GM12878 (cell line): ENCODE measurements around the gene HSF2BP. TPM values are rescaled to one million over a fixed set of nuclear protein-coding genes. Genes with fewer than 3 reads are reported as not detected.

Experiments used
- BCLAF1 ChIP-seq: fragments of 450-650 bp; IDR thresholded peaks from 2 replicates; pipeline ENCODE4 v1.6.1; 2017; ENCODE audit warnings: antibody characterized with exemption, mild to moderate bottlenecking, moderate library complexity
- BMI1 ChIP-seq: fragments of 450-650 bp; IDR thresholded peaks from 2 replicates; pipeline ENCODE4 v1.6.1; 2016; ENCODE audit warnings: mild to moderate bottlenecking, moderate library complexity, borderline replicate concordance
- CREM ChIP-seq: IDR thresholded peaks from 2 replicates; pipeline ENCODE4 v1.6.1; 2014; ENCODE audit warnings: antibody characterized with exemption, low read depth
- FOXM1 ChIP-seq: IDR thresholded peaks from 2 replicates; pipeline ENCODE4 v1.6.1; 2012; ENCODE audit warnings: low read depth, mild to moderate bottlenecking, inconsistent platforms, low read length, moderate library complexity
- GABPA ChIP-seq: IDR thresholded peaks from 2 replicates; pipeline ENCODE4 v1.6.1; 2014; ENCODE audit warnings: antibody characterized with exemption, low read depth, mild to moderate bottlenecking, inconsistent platforms
- GATAD2B ChIP-seq: fragments of 450-650 bp; conservative IDR thresholded peaks from 2 replicates; pipeline ENCODE4 v1.6.1; 2017; ENCODE audit warnings: low read depth, mild to moderate bottlenecking, moderate library complexity
- HCFC1 ChIP-seq: fragments of 150-350 bp; IDR thresholded peaks from 2 replicates; pipeline ENCODE4 v1.6.1; 2014; ENCODE audit warnings: low read length
- HDGF ChIP-seq: fragments of 450-650 bp; IDR thresholded peaks from 2 replicates; pipeline ENCODE4 v1.6.1; 2016; ENCODE audit warnings: antibody characterized with exemption
- IKZF1 ChIP-seq: fragments of 450-650 bp; conservative IDR thresholded peaks from 2 replicates; pipeline ENCODE4 v1.6.1; 2017; ENCODE audit warnings: antibody characterized with exemption, mild to moderate bottlenecking
- KAT2A ChIP-seq: conservative IDR thresholded peaks from 2 replicates; pipeline ENCODE4 v1.6.1; 2011; ENCODE audit warnings: low read depth, low read length; ENCODE audit not compliant: control insufficient read depth
- MTA2 ChIP-seq: fragments of 450-650 bp; IDR thresholded peaks from 2 replicates; pipeline ENCODE4 v1.6.1; 2016; ENCODE audit warnings: low read depth, mild to moderate bottlenecking, moderate library complexity
- MTA3 ChIP-seq: IDR thresholded peaks from 2 replicates; pipeline ENCODE4 v1.6.1; 2012; ENCODE audit warnings: low read length, inconsistent platforms, borderline replicate concordance
- NR2C1 ChIP-seq: fragments of 450-650 bp; IDR thresholded peaks from 2 replicates; pipeline ENCODE4 v1.6.1; 2017; ENCODE audit warnings: antibody characterized with exemption, mild to moderate bottlenecking, moderate library complexity
- RAD51 ChIP-seq: fragments of 450-650 bp; IDR thresholded peaks from 2 replicates; pipeline ENCODE4 v1.6.1; 2016; ENCODE audit warnings: moderate library complexity, mild to moderate bottlenecking, inconsistent platforms
- REST ChIP-seq: IDR thresholded peaks from 2 replicates; pipeline ENCODE4 v1.6.1; 2012; ENCODE audit warnings: mild to moderate bottlenecking, low read depth, low read length
- SMC3 ChIP-seq: IDR thresholded peaks from 2 replicates; pipeline ENCODE4 v1.6.1; 2011; ENCODE audit warnings: low read length, improper control_type of control experiment, borderline replicate concordance
- STAT3 ChIP-seq: IDR thresholded peaks from 2 replicates; pipeline ENCODE4 v1.6.1; 2011; ENCODE audit warnings: low read depth, low read length, improper control_type of control experiment
- YY1 ChIP-seq: IDR thresholded peaks from 2 replicates; pipeline ENCODE4 v1.6.1; 2011; ENCODE audit warnings: low read depth, mild to moderate bottlenecking, low read length
- ZSCAN29 ChIP-seq: fragments of 450-650 bp; IDR thresholded peaks from 2 replicates; pipeline ENCODE4 v1.6.1; 2017; ENCODE audit warnings: mild to moderate bottlenecking, moderate library complexity
- polyA plus RNA-seq, 11 experiments: library from polyadenylated mRNA; depleted of rRNA in 4 of 11; unstranded in 6 of 11; stranded (reverse) in 5 of 11; fragments of >200 nt; fragmentation: Nextera tagmentation in 4 of 11; fragmentation: Illumina TruSeq in 1 of 11; extraction: Ambion mirVana in 4 of 11; extraction: Trizol in 1 of 11; gene quantifications; 1 replicate in 1 of 11; 2 replicates in 10 of 11; pipeline versions ENCODE4 v1.2.1 to v1.2.3, GENCODE V29; 2011 to 2016; ENCODE audit warnings: inconsistent platforms in 2 of 11, missing spikeins in 2 of 11, low read depth in 1 of 11
- total RNA-seq, 4 experiments: library from RNA; depleted of rRNA in 3 of 4; stranded (reverse); fragments of >200 nt in 3 of 4; fragmentation: Illumina TruSeq in 1 of 4; extraction: Trizol in 1 of 4; gene quantifications; 2 replicates each; pipeline versions ENCODE4 v1.2.1 to v1.2.3, GENCODE V29; 2013 to 2021
- TF ChIP-seq, protein P1 (sequence below): IDR thresholded peaks from 2 replicates; pipeline ENCODE4 v1.6.1; 2012; ENCODE audit warnings: improper control_type of control experiment, low read depth, low read length; ENCODE audit not compliant: insufficient replicate concordance

HSF2BP gene
- total and polyA plus RNA-seq, 10 of the 15 experiments (the other 5 are each of a cell fraction or from before 2014, with no cell fraction given): 0.07 to 0.81 (median 0.35) TPM

DNA sequence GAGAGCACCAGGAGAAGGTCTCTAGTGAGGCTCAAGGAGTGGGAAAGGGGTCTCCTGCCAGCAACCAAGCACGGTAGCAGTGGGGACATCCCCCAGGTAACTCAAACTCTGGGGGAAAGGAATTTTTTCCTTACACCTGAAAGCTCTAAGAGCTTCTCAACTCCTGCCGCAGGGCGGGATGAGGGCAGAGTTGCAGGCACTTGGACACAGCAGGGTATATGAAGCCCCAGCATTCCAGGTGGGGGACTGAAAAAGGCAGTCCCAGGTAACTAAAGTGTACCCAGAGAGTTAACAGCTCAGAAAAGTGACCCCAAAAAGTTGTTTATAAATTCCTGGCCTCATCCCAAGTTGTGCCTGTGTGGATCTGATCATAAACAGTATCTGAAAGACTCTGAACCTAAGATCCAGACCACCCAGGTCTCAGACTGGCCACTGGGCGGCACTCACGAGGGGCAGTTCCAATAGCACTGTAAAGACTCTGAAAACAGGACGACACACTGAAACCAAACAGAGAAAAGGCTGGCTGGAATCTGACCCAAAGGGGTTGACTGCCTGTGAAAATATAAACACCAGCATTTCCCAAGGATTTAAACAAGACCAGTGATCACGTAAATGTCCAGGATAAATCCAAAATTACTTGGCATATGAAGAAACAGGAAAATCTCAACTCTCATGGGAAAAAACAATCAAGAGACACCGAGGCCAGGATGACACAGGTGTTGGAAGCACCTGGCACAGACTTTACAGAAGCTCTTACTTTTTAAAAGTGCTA is 47.5 kb downstream of the HSF2BP start (continued):
- TF ChIP-seq REST: no peak
- no peak for TF ChIP-seq MTA2
- no peak for TF ChIP-seq MTA3
- no peak for TF ChIP-seq RAD51
- no peak for TF ChIP-seq ZSCAN29
- TF ChIP-seq SMC3: peak; percentile 76; the same call in 1 of the 2 replicates
- TF ChIP-seq HDGF: no peak
- no peak for TF ChIP-seq STAT3
- no peak for TF ChIP-seq GABPA
- TF ChIP-seq IKZF1: no peak
- TF ChIP-seq HCFC1: no peak
- 0 out of 2 replicates have a peak, but pooled peaks have one; percentile 43 for TF ChIP-seq YY1
- no peak for TF ChIP-seq BMI1
- no peak for TF ChIP-seq BCLAF1
- TF ChIP-seq, protein P1, sequence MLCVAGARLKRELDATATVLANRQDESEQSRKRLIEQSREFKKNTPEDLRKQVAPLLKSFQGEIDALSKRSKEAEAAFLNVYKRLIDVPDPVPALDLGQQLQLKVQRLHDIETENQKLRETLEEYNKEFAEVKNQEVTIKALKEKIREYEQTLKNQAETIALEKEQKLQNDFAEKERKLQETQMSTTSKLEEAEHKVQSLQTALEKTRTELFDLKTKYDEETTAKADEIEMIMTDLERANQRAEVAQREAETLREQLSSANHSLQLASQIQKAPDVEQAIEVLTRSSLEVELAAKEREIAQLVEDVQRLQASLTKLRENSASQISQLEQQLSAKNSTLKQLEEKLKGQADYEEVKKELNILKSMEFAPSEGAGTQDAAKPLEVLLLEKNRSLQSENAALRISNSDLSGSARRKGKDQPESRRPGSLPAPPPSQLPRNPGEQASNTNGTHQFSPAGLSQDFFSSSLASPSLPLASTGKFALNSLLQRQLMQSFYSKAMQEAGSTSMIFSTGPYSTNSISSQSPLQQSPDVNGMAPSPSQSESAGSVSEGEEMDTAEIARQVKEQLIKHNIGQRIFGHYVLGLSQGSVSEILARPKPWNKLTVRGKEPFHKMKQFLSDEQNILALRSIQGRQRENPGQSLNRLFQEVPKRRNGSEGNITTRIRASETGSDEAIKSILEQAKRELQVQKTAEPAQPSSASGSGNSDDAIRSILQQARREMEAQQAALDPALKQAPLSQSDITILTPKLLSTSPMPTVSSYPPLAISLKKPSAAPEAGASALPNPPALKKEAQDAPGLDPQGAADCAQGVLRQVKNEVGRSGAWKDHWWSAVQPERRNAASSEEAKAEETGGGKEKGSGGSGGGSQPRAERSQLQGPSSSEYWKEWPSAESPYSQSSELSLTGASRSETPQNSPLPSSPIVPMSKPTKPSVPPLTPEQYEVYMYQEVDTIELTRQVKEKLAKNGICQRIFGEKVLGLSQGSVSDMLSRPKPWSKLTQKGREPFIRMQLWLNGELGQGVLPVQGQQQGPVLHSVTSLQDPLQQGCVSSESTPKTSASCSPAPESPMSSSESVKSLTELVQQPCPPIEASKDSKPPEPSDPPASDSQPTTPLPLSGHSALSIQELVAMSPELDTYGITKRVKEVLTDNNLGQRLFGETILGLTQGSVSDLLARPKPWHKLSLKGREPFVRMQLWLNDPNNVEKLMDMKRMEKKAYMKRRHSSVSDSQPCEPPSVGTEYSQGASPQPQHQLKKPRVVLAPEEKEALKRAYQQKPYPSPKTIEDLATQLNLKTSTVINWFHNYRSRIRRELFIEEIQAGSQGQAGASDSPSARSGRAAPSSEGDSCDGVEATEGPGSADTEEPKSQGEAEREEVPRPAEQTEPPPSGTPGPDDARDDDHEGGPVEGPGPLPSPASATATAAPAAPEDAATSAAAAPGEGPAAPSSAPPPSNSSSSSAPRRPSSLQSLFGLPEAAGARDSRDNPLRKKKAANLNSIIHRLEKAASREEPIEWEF: no peak
- TF ChIP-seq FOXM1: no peak
- no peak for TF ChIP-seq KAT2A
- no peak for TF ChIP-seq GATAD2B
- TF ChIP-seq CREM: no peak
- no peak for TF ChIP-seq NR2C1
